ENCODE results near the gene TESK2.
"Not testable (repeated sequence)": the region's sequence is repeated elsewhere in the genome, so short reads cannot be mapped to it uniquely, and the experiment has no call there.

The TESK2 gene

DNA sequence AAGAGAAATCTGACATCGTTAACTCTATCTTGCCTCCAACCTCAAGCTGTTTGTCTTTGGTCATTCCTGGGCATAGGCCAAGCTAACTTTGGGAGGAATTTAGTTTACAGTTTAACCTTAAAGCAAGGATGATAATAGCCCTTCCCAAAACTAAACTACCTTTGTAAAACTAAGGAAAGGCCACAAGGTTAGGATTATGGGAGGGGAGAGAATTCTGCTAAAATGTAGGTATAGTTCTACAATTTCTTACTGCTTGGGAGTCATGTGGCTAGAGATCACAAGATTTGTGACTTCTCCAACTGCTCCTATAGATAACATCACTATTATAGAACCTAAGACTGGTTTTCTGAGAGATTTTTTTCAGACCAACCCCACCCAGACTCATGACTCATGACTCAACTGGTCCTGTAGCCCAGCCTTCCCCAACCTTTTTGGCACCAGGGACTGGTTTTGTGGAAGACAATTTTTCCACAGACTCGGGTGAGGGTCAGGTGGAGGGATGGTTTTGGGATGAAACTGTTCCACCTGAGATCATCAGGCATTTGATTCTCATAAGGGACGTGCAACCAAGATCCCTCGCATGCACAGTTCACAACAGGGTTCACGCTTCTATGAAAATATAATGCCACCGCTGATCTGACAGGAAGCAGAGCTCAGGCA is 80.0 kb downstream of the TESK2 start:
- DNase-seq = no peak

DNA sequence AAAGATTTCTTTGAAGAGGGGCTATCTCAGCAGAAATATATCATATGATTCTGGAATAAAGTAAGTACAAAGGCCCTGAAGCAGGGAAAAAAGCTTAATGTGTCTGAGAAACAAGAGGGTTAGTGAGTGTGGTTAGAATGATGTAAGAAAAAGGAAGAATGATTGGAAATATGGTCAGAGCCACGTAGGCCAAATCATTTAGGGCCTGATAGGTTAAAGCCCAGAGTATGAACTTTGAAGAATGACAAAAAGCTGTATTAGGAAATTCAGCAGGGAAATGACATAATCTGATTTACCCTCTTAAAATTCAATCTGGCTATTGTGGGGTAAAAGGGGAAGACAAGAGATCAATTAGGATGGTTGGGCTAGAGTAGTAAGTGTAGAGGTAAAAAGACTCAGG is 81.7 kb downstream of the TESK2 start:
- peak; percentile 1 for DNase-seq

- DNase-seq = no peak
These were observed 83.2 kb downstream of the TESK2 start for GRCh38 chr1:45407629-45408287.

DNA sequence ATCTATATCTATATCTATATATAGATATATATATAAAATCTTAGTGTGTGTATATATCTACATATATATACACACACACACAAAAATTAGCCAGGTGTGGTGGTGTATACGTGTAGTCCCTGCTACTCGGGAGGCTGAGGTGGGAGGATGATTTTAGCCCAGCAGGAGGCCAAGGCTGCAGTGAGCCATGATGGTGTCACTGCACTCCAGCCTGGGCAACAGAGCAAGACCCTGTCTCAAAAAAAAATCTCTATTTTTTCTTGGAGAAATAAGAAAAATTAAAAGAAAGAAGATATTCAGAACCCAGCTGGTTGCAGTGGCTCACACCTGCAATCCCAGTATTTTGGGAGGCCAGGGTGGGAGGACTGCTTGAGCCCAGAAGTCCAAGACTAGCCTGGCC is 85.3 kb downstream of the TESK2 start:
- no peak for DNase-seq

GRCh38 chr1:45403718-45404117 is 87.2 kb downstream of the TESK2 start:
- no peak for DNase-seq

DNA sequence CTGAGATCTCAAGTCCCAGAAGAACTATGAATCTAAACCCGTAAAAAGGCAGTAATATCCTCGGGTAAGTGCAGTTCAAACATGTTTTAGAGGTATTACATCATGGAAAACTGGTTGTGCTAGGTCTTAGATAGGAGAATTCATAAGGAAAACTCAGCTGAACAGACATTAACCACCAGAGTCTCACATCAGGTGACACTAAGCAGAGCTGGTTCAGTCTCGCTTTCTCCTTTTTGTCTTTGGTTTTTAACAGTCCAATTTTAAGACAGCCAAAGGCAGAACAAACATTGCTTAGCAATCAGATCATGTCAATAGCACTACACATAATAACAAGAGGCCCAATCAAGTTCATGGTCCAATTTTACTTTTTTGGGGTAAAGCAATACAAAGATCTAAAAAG is 87.7 kb downstream of the TESK2 start:
- no peak for DNase-seq

- DNase-seq = no peak
These were observed 89.4 kb downstream of the TESK2 start for GRCh38 chr1:45401524-45401923.

DNA sequence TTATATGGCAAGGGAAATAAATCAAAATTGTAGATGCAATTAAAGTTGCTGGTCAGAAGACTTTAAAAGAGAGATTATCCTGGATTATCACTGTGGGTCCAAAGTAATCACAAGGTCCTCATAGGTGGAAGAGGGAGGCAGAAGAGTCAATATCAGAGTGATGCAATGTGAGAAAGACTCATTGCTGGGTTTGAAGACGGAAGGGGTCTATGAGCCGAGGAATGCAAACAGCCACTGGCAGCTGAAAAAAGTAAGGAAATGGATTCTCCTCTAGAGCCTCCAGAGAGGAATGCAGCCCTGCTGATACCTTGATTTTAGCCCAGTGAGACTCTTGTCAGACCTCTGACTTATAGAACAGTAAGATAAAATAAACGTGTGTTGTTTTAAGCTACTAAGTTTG is 90.9 kb downstream of the TESK2 start:
- no peak for DNase-seq

DNA sequence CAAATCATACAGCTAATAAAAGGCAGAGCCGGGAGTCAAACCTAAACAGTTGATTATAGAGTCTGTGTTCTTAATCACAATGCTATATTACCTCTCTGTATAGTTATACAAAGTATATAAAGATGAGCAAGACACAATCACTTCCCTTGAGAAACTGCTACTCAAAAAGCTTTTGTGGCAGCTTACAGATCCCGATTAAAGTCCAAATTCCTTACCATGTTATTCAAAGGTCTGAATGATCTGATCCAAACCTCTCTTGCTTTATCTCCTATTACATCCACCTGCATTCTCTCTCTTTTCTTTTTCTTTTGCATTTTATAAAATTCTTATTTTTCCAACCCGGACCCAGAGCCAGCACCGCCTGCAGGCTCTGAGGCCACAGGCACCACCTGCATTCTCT is 93.7 kb downstream of the TESK2 start:
- DNase-seq = no peak

GRCh38 chr1:45395582-45395981 is 95.4 kb downstream of the TESK2 start:
- no peak for DNase-seq

DNA sequence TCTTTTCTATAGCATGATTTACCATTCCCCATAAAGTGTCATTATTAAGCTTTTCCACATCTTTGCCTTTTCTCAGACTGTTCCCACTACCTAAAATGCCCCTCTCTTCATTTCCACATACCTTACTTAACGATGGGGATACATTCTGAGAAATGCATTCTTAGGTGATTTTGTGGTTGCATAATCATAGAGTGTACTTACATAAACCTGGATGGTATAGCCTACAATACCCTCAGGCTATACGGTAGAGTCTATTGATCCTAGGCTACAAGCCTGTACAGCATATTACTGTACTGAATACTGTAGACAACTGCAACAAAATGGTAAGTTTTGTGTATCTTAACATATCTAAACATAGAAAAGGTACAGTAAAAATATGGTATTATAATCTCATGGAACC is 95.9 kb downstream of the TESK2 start:
- DNase-seq = no peak

DNA sequence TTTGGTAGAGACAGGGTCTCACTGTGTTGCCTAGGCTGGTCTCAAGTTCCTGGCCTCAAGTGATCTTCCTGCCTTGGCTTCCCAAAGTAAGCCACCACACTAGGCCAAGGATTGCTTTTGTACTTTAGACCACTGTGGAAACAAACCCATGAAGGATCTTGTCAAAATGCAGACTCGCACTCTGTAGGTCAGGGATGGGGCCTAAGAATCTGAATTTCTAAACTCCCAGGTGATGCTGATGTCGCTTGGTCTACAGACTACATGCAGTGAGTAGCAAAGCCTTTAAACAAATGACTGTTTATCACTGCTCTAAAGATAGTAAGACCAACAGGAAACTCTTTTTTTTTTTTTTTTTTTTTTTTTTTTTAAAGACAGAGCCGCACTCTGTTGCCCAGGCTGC is 96.6 kb downstream of the TESK2 start:
- DNase-seq = peak; percentile 1

- DNase-seq = peak; percentile 10
These were observed 97.2 kb downstream of the TESK2 start for GRCh38 chr1:45393718-45394302.

DNA sequence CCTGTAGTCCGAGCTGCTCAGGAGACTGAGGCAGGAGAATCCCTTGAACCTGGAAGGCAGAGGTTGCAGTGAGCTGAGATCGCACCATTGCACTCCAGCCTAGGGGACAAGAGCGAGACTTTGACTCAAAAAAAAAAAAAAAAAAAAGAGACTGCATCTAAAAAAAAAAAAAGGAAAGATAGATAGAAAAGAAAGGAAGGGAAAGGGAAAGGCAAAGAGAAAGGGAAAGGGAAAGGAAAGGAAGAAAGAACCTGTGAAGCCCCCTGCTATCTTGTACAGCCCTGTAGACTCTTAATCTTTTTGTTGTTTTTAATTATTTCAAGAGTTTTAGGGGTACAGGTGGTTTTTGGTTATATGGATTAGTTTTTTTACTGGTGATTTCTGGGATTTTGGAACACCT is 104.7 kb downstream of the TESK2 start:
- no peak for DNase-seq

GRCh38 chr1:45385302-45385701 is 105.7 kb downstream of the TESK2 start:
- no peak for DNase-seq

DNA sequence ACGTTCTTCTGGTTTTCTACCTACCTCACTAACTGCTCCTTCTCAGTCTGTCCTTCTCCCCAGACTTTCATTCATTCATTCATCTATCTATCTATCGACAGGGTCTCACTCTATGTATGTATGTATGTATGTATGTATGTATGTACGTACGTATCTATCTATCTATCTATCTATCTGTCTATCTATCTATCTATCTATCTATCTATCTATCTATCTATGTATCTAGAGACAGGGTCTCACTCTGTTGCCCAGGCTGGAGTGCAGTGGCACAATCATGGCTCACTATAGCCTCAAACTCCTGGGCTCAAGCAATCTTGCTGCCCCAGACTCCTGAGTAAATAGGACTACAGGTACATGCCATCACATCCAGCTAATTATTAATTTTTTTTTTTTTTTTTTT is 106.8 kb downstream of the TESK2 start:
- DNase-seq = not testable (repeated sequence)

DNA sequence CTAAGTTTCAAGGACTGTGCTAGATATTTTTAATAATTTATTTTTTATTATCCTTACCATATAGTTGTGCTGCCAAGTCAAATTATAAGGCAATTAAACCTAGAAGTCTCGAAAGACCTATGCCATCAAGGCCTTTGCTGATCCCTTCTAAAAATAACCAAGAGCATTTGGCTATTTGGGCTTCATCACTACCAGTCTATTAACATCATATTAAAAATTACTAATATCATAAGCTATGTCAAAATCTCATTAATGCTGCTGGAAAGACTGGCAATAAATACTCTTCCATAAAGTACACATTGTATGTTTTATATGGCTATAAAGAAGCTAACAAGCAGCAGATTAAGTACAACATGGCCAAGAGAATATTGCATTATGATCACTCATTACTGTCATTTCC is 107.8 kb downstream of the TESK2 start:
- no peak for DNase-seq

- DNase-seq = no peak
These were observed 109.7 kb downstream of the TESK2 start for GRCh38 chr1:45381243-45381642.

GRCh38 chr1:45380730-45381129 is 110.2 kb downstream of the TESK2 start:
- no peak for DNase-seq

GRCh38 chr1:45380125-45380524 is 110.8 kb downstream of the TESK2 start:
- no peak for DNase-seq

GRCh38 chr1:45379524-45379923 is 111.4 kb downstream of the TESK2 start:
- no peak for DNase-seq

GRCh38 chr1:45378184-45378583 is 112.8 kb downstream of the TESK2 start:
- no peak for DNase-seq

- no peak for DNase-seq
These were observed 115.6 kb downstream of the TESK2 start for GRCh38 chr1:45375104-45376090.

Data from CD4-positive, alpha-beta T cell treated with Interleukin-10 for 1 hour (primary cell).